ENCODE measurements around the gene QRICH1.

Gene QRICH1

DNA sequence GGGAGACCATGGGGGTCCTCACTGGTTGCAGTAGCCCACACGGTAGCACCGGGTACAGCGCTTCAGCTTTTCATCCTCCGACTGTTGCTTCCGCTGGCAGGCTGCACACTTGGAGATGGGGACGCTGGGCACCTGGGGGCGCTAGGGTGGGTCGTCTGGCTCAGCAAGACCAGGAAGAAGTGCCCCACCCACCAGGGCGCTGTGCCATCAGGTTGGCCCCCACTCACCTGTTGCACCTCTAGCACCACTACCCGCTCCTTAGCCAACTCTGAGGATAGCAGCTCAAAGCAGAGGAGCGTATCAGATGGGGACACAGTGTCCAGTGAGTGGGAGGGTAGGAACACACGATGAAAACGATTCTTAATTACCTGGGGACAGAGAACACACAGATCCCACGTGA is 18.4 kb upstream of the QRICH1 start:
- DNase-seq, result no peak

DNA sequence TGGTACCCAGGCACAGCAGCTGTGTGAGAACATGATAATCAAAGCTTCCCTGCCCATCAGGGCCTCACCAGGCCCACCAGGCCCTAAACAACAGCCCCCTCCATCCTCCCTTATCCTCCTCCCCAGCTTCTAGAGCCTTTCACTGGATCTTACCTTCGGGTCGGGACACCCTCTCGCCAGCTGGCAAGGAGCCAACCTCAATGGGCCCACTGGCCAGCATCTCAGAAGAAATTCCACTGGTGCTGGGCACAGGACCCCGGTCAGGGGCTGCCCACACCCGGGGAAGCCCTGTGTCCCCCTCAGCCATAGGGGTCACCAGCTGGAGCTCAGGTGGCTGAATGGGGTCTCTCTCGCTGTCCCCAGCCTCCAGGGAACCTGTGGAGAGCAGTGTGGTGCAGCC is 17.5 kb upstream of the QRICH1 start:
- DNase-seq, result no peak

DNA sequence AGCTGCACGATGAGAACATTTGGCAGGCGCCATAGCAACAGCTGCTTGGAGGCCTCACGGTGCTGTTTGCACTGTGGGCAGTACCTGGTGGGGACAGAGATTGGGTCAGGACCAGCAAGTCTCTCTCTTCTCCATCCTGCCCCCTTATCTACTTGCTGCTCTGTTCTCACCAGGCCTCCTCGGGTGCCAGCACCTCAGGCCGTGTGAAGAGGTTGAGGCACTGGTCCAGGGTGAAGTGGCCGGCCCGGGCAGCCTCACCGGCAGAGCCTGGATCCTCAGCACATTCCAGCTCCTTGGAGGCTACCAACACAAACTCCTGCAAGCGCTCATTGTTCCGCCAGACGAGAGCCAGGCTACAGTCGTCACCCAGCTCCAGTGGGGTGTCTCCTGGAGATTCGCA is 16.9 kb upstream of the QRICH1 start:
- no peak for DNase-seq

DNA sequence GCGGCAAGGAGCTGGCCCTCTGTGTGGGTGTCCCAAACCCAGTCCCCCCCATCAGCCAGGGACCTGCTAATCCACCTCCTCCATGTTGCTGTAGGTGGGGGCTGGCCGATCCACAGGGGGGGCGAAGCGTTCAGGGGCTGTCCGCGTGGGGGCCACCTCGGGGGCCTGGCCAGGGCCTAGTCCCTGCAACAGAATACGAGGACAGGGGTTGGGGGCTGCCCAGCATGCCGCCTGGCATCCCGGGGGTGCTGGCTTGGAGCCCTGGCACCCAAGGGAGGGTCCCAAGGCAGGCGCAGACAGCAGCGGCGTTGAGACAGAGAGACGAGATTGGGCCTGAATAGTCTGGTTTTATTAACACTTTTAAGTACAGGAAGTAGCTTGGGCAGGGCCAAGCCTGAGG is 14.5 kb upstream of the QRICH1 start:
- no peak for DNase-seq

DNA sequence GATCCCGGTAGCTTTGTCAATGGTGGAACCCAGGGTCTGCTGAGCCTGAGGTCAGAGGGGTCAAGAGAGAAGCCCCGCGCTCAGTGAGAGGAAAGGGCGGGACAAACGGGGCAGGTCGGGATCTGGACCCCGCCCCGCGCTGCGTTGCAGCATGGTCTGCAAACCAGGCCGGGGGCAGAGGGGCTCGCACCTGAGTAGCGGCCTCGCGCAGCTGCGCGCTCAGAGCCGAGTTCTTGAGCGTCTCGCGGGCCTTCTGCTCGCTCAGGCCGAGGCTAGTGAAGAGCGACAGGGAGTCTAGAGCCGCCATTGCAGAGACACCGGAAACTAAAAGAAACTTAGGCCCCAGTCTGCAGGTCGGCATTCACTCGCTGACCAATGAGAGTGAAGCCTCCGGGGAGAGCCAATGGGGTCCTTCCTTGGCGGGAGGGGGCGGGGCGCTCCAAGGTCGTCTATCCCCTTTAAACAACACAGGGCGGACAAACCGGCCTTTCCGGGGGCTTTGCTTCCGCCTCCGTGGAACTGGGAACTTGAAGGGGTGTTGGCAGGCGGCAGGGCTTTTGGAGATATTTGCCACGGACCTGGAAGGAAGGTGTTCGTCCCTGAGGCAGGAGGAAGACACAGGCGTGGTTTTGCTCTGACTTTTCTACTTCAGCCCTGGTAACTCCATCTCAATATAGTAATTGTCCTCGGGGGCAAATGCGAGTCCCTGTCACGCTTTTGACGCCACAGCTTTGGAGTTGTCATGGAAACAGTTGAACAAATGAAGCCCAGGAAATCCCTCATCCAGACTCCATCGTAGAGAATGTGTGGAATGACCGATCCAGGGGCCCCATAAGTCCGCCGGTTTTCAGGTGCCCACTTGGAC is 10.8 kb upstream of the QRICH1 start, which contains the start of gene QARS1:
QARS1 (minus strand) TSS at position 331 of the 865 bp plus-strand sequence; CDS start at position 307, 24 bp downstream.
- peak; percentile 71 to 93 (median 80) for DNase-seq

DNA sequence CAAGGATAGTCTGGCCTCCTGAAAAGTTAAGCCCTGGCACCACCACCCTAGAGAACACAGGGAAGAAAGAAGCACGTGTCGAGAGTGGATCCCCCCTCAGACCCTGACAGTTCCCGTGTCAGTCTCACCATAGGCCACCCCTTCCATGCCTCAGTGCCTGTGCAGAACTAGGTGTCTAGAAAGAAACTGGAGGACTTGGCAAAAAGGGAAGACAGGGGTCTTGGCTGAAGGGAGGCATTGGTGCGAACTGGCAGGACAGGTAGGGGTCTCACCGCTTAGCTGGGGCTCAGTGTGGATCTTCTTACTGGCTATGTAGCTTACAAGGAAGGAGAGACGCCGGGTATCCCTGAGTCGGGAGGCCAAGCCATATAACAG is 10.2 kb upstream of the QRICH1 start:
- no peak for DNase-seq

DNA sequence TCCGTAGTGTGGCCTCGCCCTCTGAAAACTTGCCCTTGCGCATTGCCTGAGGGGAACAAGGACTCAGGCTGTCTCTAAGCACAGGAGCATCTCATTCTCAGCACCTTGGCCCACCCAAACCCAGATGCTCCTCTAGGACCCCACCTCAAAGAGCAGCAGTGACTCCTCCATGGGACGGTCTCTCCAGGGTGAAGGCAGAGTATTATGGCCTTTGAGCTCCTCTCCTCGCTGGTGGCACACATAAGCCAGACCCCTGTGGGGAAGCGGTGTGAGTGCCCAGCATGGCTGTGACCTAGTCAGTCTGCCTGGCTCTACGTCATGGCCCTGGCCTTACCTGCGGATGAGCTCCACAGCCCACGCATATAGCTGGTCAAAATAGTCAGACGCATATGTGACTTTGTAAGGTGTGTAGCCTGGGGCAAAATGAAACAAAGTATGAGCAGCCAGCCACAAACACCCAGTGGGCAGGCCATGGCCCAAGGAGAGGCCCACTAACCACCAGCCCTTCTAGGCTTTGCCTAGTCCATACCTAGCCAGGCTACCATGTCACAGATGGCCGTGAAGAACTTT is 6.3 kb upstream of the QRICH1 start:
- no peak for DNase-seq

DNA sequence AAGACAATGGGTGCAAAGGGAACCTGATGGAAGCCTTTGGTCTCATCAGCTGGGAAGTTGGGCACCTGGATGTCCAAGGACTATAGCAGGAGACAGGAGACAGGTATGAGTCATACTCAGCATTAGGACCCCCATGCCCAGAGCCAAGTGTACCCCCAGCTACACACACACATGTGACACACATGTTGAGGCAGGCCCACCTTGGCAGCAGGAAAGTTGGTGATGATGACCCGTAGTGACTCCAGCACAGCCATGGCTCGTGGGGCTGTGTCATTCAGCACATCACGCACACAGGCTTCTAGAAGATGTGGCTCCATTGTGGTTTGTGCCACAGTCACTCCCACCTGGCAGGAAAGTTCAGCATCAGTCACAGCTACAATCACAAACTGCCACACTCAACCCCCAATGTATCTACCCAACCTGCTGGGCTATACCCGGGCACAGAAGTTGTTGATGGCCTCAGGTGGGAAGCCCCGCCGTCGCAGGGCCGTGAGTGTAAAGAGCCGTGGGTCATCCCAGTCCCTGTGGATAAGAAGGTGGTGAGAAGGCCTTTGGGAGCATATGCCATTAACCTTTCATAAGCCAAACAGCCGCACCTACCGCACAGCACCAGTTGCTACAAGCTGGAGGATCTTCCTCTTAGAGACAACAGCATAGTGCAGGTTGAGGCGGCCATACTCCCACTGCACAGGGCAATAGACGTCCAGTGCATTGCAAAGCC is 5.2 kb upstream of the QRICH1 start:
- DNase-seq, result no peak

DNA sequence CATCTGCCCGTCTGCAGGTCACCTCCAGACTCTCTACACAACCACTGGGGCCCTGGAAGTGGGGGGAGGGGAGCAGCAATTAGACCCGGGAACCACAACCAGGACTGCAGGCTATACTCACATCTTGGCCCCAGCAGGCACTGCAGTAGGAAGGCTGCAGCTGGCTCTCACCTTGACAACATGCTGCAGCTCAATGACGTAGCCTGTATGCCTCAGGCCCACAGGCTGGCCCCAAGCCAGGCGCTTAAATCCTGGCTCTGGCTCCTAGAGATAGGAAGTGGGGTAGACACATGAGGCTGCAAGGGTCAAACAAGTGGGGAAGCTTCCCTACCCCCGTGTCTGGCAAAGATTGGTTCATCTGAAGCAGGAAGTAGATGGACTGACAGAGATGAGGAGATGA is 4.6 kb upstream of the QRICH1 start:
- DNase-seq, result no peak

DNA sequence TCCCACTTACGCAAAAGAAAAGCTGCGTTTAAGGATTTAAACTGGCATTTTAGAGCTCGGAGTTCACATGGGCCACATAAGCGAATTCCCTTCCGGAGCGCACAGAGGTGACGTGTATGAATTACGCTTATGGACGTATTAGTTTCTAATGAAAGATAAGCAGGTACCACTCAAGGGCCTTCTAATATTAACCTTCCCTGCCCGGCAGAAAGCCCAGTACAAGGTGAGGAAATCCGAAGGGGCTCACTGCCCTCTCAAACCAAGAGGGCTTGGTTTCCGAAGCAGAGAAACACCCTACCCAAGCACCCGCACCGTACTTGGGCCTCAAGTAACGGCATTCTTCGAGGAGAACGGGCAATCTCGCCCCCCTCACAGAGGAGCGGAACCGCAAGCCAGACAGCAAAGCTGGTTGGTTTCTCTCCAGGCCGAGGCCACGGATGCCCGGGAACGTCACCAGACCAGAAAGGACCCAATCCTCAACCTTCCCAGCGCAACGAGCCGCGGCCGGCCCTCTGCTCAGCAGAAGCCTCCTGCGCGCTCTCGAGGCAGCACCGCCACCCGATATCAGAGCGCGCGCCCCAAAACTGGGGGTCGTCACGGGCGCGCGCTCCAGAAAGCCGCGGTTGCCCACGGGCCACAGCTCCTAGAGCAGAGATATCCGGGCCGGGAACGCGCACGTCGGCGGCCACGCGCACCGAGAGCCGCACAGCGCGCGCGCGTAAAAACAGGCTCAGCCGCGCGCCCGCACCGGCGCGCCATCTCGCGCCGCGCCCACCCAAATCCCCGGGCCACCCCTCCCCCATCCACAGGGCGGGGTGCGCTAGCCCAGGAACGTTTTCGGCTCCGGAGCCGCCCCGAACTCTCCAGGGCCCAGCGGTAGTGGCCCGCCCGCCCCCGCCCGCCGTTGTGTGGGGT is 676 bp downstream of the QRICH1 start:
- peak; percentile 60 to 92 (median 72) for DNase-seq

DNA sequence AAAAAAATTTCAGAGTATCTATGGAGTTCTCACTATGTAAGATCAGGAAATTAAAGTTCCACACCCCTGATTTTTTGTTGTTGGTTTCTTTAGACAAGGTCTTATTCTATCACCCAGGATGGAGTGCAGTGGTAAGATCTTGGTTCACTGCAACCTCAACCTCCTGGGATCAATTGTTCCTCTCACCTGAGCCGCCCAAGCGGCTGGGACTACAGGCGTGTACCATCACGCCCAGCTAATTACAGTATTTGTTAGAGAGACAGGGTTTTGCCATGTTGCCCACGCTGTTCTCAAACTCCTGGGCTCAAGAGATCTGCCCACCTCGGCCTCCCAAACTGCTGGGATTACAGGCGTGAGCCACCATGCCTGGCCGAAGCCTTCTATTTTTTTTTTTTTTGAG is 12.4 kb downstream of the QRICH1 start:
- no peak for DNase-seq

DNA sequence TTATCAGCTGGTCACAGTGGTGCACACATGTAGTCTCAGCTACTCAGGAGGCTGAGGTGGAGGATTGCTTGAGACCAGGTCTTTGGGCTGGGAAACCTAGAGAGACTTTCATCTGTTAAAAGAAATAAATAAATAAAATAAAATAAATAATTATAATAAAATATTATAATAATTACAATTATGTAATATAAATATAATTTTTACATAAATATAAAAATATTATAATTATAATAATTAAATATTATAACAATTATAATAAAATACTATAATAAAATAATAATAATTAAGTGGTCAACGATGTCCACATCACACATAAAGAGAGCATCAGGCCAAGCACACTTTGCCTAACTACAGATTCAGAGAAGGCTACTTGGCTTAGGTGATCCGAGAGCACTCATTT is 14.6 kb downstream of the QRICH1 start:
- DNase-seq, result no peak

DNA sequence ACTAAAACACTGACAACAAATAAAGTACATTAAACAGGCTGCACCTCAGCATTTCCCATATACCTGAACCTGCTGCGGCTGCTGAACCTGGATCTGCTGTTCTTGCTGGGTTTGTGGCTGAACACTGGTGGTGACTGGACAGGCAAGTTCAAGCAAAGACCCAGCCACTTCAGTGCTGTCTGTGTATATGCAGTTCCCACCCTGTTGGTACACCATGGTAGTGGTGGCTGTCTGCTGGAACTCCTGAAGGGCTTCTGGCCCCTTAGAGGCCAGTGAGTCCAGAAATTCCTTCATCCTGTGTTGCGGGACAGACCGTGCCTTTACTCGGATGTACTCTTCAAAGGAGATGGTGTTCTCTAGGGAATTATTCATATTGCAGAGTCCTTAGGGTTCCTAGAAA is 17.2 kb downstream of the QRICH1 start:
- DNase-seq, result no peak

DNA sequence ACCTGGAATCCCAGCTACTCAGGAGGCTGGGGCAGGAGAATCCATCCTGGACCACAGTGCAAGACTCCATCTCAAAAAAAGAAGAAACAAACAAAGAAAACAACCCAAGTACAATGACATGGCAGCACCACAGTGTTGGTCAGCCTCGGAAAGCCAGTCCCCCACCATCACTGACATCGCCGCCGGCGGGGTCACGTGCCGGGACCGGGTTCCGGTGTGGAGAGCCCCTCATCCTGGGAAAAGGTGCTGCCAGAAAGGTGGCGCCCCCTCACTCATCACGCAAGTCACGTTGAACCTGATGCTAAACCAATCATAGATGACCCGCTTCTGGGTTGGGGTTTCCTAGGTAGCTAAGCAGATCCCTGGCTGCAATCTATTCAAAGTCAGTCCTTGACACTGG is 17.8 kb downstream of the QRICH1 start:
- no peak for DNase-seq

DNA sequence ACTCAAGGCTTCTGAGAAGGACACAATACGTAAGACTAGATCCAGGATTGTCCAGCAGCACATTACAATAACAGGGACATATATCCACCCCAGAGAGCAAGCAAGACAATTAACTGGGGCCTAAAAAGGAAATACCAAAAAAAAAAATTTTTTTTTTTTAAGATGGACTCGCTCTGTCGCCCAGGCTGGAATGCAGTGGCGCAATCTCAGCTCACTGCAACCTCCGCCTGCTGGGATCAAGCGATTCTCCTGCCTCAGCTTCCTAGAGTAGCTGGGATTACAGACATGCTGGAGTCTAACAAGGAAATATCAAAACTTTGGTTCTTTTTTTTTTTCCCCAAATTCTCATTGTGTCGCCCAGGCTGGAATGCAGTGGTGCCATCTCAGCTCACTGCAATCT is 35.9 kb downstream of the QRICH1 start:
- no peak for DNase-seq

DNA sequence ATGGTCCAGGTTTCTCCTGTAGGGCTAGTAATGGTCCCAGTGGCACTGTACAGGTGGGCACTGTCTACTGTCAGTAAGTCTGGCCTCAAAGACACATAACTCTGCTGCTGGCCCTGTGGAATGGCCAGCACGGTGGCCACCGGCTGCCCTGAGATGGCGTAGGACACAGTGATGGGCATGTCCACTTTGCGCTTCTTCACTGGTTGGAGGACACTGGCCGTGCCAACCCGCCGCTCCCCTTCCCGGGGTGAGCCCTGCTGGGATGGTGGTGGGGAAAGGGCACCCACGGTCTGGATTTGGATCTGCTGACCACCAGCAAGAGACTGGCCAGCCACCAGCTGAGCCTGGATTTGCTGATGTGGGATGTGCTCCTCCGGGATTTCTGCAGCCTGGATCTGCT is 36.6 kb downstream of the QRICH1 start:
- DNase-seq, result no peak

DNA sequence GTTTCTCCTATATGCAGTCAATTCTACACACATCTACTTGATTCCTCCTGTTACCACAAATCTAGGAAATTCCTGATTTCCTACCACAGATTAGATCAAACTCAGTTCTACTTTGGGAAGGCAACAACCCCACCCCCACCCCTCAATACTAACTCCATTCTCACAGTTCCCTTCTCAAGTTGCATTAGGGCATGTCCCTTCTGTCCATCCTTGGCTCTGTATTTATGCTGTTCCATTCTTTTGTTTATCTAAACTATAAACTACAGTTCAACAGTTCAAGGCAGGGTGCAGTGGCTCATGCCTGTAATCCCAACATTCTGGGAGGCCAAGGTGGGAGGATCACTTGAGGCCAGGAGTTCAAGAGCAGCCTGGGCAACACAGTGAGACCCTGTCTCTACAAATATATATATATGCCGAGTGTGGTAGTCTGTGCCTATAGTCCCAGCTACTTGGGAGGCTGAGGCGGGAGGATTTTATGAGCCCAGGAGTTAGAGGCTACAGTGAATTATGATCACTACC is 39.5 kb downstream of the QRICH1 start:
- DNase-seq, result no peak

DNA sequence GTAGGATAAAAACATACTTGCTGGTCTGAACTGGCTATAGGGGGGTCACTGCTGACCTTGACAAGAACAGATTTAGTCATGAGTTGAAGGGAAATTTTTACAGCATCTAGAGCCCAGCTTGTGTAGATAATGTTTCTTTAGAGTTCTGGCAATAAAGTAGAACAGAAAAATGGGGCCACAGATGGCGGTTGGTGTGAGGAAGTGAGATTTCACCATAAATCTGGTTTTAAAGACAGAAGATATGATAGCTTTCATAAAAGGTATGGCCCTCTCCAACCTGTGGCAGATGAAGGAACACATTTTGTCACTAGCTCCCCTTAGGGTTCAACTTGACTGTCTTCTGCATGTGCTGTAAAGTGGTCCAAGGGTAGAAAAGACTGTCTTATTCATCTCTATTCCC is 40.3 kb downstream of the QRICH1 start:
- no peak for DNase-seq

DNA sequence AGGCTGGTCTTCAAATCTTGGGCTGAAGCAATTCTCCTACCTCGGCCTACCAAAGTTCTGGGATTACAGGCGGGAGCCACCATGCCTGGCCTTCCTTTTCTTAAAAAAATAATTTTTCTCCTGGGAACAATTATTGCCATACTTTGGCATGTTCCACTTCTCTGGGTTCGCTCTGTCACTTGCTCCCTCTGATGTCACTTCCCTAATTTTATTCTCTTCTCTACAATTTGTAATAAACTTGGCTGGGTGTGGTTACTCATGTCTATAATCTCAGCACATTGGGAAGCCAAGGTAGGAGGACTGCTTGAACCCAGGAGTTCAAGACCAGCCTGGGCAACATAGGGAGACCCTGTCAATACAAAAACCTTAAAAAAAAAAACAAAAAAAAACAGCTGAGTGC is 58.6 kb downstream of the QRICH1 start:
- DNase-seq, result no peak

DNA sequence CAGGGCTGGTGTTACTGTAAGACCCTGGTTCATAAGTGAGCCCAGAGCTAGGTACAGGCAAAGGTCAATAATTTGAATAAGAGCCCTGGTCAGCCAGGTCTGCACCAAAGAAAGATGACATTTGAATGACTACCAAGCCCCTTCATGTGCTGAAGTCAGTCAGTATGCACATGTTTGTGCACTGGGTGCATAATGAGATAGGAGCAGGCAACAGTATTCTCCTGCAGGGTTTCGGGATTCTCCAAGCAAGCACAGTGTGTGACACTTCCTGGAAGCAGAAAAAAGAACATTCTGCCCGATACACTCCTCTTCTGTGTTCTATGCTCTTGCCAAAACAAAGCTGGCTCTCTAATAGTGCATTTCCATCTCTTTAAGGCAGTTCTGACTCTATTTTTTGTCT is 59.2 kb downstream of the QRICH1 start:
- no peak for DNase-seq

DNA sequence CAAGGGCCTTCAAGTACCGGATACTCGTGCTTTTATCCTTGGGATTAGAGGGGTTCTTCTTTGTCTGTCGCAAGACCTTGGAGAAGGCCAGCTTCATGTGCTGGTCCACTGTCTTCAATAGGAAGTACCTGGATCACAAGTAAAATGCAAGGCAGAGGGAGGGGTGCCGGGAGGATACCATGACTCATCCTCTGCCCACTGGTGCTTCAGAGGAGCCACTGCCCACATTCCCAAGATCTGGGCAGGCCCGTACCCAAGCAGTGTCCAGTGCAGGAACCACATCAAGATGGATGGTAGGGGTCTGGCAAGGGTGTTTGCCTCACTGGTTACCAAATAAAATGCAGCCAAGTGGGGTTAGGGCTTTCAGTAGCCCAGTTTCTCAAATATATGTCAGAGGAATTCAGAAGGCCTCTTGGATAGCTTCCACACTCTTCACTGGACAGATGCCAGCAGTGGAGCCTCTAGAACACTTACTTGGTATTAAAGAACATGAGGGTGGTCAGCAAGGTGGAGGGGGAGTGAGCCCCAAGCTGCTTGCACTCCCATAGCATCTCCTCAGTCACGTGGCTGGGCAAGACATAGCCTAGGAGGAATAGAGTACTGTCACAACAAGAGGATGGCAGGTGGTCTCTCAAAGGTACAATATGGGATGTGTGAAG is 61.1 kb downstream of the QRICH1 start:
- DNase-seq, result no peak

DNA sequence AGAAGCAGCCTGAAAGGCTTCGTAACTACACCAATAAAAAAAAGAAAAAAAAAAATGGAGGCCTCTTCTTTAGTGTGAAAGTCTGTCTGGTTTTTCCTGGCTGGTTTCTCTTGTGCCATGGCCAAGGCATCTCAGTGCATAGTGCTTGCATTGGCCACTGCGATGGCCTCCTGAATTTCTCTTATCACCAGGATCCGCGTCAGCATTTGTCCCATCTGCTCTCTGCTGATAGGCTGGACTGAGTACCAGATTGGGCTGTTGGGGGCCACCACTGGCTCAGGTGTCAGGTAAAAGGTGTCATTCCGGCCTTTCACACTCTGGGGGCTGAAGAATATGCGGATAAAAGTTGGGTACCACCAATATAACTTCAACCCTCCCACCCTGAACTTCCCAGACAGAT is 63.5 kb downstream of the QRICH1 start:
- no peak for DNase-seq

Data from T-helper 2 cell (primary cell).